HepG2 (cell line): ENCODE data around the gene LOXL3. TPM values are rescaled to one million over a fixed set of nuclear protein-coding genes. Genes with fewer than 3 reads are reported as not detected.
A peak's percentile ranks its signal among the peaks of the same experiment; 100 is the strongest.

Source experiments
- AKNA ChIP-seq: sonication (generic); formaldehyde crosslinking; IDR thresholded peaks from 2 replicates; pipeline ENCODE4 v1.4.0; 2020; ENCODE audit warnings: missing genetic modification reagents, borderline replicate concordance
- FOXC1 ChIP-seq: sonication (generic); formaldehyde crosslinking; IDR thresholded peaks from 2 replicates; pipeline ENCODE4 v1.8.0; 2022; ENCODE audit warnings: mild to moderate bottlenecking, missing genetic modification reagents, borderline replicate concordance
- HNF4A ChIP-seq: sonication (generic); formaldehyde crosslinking; IDR thresholded peaks from 2 replicates; pipeline ENCODE4 v1.4.0; 2020; ENCODE audit warnings: missing genetic modification reagents
- ISX ChIP-seq: sonication (generic); formaldehyde crosslinking; conservative IDR thresholded peaks from 2 replicates; pipeline ENCODE4 v1.5.0; 2020; ENCODE audit warnings: missing genetic modification reagents
- MXI1 ChIP-seq: IDR thresholded peaks from 3 replicates; pipeline ENCODE4 v1.6.1; 2012; ENCODE audit warnings: low read depth, low read length, inconsistent platforms, borderline replicate concordance
- SNAI1 ChIP-seq: sonication (generic); formaldehyde crosslinking; IDR thresholded peaks from 2 replicates; pipeline ENCODE4 v1.5.0; 2020; ENCODE audit warnings: mild to moderate bottlenecking, missing genetic modification reagents, borderline replicate concordance
- TARDBP ChIP-seq: sonication (generic); formaldehyde crosslinking; IDR thresholded peaks from 2 replicates; pipeline ENCODE4 v1.8.0; 2022; ENCODE audit warnings: mild to moderate bottlenecking, missing genetic modification reagents
- ZMYM3 ChIP-seq: sonication (generic); formaldehyde crosslinking; IDR thresholded peaks from 2 replicates; pipeline ENCODE4 v1.5.1; 2020; ENCODE audit warnings: mild to moderate bottlenecking, missing genetic modification reagents
- ZNF263 ChIP-seq: sonication (generic); formaldehyde crosslinking; IDR thresholded peaks from 2 replicates; pipeline ENCODE4 v1.4.0; 2020; ENCODE audit warnings: missing genetic modification reagents
- polyA plus RNA-seq, 8 experiments: library from polyadenylated mRNA; depleted of rRNA in 3 of 8; stranded (reverse) in 7 of 8; unstranded in 1 of 8; fragments of >200 nt; fragmentation: Illumina TruSeq in 4 of 8; extraction: Trizol in 4 of 8; gene quantifications; 2 replicates each; pipeline versions ENCODE4 v1.2.1 to v1.2.3, GENCODE V29; 2011 to 2016; ENCODE audit warnings: low read depth in 4 of 8, missing spikeins in 1 of 8, mixed read lengths in 1 of 8; ENCODE audit not compliant: insufficient read depth in 1 of 8
- total RNA-seq, 5 experiments: library from RNA; depleted of rRNA; stranded (reverse); fragments of >200 nt; fragmentation: Illumina TruSeq; extraction: Trizol; gene quantifications; 2 replicates each; pipeline ENCODE4 v1.2.3, GENCODE V29; 2016; ENCODE audit warnings: low read depth in 1 of 5
- TF ChIP-seq, protein P1 (sequence below): sonication (generic); formaldehyde crosslinking; IDR thresholded peaks from 2 replicates; pipeline ENCODE4 v1.9.0; 2021; ENCODE audit warnings: missing genetic modification reagents, borderline replicate concordance
- TF ChIP-seq, protein P2 (sequence below): sonication (generic); formaldehyde crosslinking; IDR thresholded peaks from 2 replicates; pipeline ENCODE4 v1.4.0; 2020; ENCODE audit warnings: missing genetic modification reagents, mild to moderate bottlenecking, borderline replicate concordance
- TF ChIP-seq, protein P3 (sequence below): sonication (generic); formaldehyde crosslinking; IDR thresholded peaks from 2 replicates; pipeline ENCODE4 v1.4.0; 2020; ENCODE audit warnings: low read depth, missing genetic modification reagents
- TF ChIP-seq, protein P4 (sequence below): sonication (generic); formaldehyde crosslinking; IDR thresholded peaks from 2 replicates; pipeline ENCODE4 v1.4.0; 2020; ENCODE audit warnings: missing genetic modification reagents

The LOXL3 gene
- total and polyA plus RNA-seq, 2 of the 13 experiments (the other 11 are each of a cell fraction or from before 2014, with no cell fraction given): 0.55 to 6.5 TPM

DNA sequence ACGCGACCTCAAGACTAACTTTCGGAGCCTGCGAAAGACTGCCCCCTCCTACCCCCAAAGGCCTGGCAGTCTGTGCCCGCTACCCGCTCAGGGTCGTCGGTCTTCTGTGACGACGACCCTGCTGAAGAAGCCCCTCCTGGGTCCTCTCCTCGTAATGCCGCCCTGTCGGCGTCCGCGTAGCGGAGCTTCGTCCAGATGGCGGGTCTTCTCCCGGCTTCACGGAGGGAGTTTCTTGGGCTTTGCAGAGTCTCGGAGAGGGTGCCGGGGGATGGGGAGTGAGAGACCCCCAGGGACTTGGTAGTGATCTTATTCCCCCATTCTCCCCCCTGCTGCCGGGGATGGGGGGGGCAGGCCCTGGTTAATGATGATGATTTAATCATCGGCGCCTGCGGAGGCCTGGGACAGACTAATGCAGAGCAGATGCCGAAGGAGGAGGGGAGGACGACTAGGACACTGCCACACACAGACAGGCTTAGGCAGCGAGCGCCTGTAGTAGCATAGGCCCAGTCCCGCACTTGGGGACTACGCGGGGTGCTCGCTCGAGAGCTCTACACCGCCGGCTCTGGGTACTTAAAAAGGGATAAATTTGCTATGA is 45.7 kb downstream of the LOXL3 start (continued):
- TF ChIP-seq SNAI1 (CRISPR knock-in tag) (peak; percentile 16; the same call in 1 of the 2 replicates), ZNF263 (peak; percentile 74), ZMYM3 (CRISPR knock-in tag) (peak; percentile 74; the same call in 1 of the 2 replicates), MXI1 (no peak), TARDBP (CRISPR knock-in tag) (0 out of 2 replicates have a peak, but pooled peaks have one; percentile 7), AKNA (CRISPR knock-in tag) (no peak), ISX (no peak), HNF4A (CRISPR knock-in tag) (peak; percentile 18; the same call in 1 of the 2 replicates), FOXC1 (CRISPR knock-in tag) (0 out of 2 replicates have a peak, but pooled peaks have one; percentile 4)
- TF ChIP-seq, protein P1, sequence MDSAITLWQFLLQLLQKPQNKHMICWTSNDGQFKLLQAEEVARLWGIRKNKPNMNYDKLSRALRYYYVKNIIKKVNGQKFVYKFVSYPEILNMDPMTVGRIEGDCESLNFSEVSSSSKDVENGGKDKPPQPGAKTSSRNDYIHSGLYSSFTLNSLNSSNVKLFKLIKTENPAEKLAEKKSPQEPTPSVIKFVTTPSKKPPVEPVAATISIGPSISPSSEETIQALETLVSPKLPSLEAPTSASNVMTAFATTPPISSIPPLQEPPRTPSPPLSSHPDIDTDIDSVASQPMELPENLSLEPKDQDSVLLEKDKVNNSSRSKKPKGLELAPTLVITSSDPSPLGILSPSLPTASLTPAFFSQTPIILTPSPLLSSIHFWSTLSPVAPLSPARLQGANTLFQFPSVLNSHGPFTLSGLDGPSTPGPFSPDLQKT (CRISPR knock-in tag): no peak
- TF ChIP-seq, protein P2, sequence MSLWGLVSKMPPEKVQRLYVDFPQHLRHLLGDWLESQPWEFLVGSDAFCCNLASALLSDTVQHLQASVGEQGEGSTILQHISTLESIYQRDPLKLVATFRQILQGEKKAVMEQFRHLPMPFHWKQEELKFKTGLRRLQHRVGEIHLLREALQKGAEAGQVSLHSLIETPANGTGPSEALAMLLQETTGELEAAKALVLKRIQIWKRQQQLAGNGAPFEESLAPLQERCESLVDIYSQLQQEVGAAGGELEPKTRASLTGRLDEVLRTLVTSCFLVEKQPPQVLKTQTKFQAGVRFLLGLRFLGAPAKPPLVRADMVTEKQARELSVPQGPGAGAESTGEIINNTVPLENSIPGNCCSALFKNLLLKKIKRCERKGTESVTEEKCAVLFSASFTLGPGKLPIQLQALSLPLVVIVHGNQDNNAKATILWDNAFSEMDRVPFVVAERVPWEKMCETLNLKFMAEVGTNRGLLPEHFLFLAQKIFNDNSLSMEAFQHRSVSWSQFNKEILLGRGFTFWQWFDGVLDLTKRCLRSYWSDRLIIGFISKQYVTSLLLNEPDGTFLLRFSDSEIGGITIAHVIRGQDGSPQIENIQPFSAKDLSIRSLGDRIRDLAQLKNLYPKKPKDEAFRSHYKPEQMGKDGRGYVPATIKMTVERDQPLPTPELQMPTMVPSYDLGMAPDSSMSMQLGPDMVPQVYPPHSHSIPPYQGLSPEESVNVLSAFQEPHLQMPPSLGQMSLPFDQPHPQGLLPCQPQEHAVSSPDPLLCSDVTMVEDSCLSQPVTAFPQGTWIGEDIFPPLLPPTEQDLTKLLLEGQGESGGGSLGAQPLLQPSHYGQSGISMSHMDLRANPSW: no peak
- TF ChIP-seq, protein P3, sequence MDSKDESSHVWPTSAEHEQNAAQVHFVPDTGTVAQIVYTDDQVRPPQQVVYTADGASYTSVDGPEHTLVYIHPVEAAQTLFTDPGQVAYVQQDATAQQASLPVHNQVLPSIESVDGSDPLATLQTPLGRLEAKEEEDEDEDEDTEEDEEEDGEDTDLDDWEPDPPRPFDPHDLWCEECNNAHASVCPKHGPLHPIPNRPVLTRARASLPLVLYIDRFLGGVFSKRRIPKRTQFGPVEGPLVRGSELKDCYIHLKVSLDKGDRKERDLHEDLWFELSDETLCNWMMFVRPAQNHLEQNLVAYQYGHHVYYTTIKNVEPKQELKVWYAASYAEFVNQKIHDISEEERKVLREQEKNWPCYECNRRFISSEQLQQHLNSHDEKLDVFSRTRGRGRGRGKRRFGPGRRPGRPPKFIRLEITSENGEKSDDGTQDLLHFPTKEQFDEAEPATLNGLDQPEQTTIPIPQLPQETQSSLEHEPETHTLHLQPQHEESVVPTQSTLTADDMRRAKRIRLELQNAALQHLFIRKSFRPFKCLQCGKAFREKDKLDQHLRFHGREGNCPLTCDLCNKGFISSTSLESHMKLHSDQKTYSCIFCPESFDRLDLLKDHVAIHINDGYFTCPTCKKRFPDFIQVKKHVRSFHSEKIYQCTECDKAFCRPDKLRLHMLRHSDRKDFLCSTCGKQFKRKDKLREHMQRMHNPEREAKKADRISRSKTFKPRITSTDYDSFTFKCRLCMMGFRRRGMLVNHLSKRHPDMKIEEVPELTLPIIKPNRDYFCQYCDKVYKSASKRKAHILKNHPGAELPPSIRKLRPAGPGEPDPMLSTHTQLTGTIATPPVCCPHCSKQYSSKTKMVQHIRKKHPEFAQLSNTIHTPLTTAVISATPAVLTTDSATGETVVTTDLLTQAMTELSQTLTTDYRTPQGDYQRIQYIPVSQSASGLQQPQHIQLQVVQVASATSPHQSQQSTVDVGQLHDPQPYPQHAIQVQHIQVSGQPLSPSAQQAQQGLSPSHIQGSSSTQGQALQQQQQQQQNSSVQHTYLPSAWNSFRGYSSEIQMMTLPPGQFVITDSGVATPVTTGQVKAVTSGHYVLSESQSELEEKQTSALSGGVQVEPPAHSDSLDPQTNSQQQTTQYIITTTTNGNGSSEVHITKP (CRISPR knock-in tag): 0 out of 2 replicates have a peak, but pooled peaks have one; percentile 15
- TF ChIP-seq, protein P4, sequence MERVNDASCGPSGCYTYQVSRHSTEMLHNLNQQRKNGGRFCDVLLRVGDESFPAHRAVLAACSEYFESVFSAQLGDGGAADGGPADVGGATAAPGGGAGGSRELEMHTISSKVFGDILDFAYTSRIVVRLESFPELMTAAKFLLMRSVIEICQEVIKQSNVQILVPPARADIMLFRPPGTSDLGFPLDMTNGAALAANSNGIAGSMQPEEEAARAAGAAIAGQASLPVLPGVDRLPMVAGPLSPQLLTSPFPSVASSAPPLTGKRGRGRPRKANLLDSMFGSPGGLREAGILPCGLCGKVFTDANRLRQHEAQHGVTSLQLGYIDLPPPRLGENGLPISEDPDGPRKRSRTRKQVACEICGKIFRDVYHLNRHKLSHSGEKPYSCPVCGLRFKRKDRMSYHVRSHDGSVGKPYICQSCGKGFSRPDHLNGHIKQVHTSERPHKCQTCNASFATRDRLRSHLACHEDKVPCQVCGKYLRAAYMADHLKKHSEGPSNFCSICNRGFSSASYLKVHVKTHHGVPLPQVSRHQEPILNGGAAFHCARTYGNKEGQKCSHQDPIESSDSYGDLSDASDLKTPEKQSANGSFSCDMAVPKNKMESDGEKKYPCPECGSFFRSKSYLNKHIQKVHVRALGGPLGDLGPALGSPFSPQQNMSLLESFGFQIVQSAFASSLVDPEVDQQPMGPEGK (CRISPR knock-in tag): peak; percentile 48; the same call in 1 of the 2 replicates
